Hematopoietic multipotent progenitor cell treated with erythropoietin and hydrocortisone succinate and interleukin-3 and kit ligand, for 8 days (in vitro differentiated cells): ENCODE measurements around the gene ADAMTS2.

ENCODE experiments used
- DNase-seq: peaks from one replicate; pipeline ENCODE4 v3.0.0-alpha.2; 2015

Gene ADAMTS2

GRCh38 chr5:179309383-179309670 is 35.9 kb downstream of the ADAMTS2 start:
- DNase-seq, result no peak

- no peak for DNase-seq
These were observed 36.5 kb downstream of the ADAMTS2 start for GRCh38 chr5:179308563-179309382.

- no peak for DNase-seq
These were observed 37.3 kb downstream of the ADAMTS2 start for GRCh38 chr5:179307931-179308471.

GRCh38 chr5:179307013-179307800 is 38.1 kb downstream of the ADAMTS2 start:
- no peak for DNase-seq

GRCh38 chr5:179306191-179307012 is 38.9 kb downstream of the ADAMTS2 start:
- DNase-seq, result no peak

GRCh38 chr5:179304871-179305270 is 40.4 kb downstream of the ADAMTS2 start:
- DNase-seq, result no peak

GRCh38 chr5:179304466-179304865 is 40.8 kb downstream of the ADAMTS2 start:
- DNase-seq, result no peak

GRCh38 chr5:179303451-179304200 is 41.6 kb downstream of the ADAMTS2 start:
- DNase-seq, result no peak

GRCh38 chr5:179302499-179303185 is 42.6 kb downstream of the ADAMTS2 start:
- no peak for DNase-seq

GRCh38 chr5:179301796-179302195 is 43.5 kb downstream of the ADAMTS2 start:
- DNase-seq, result no peak

- DNase-seq, result no peak
These were observed 43.9 kb downstream of the ADAMTS2 start for GRCh38 chr5:179301376-179301775.

GRCh38 chr5:179300581-179301180 is 44.6 kb downstream of the ADAMTS2 start:
- no peak for DNase-seq

- no peak for DNase-seq
These were observed 46.9 kb downstream of the ADAMTS2 start for GRCh38 chr5:179298181-179298993.

- DNase-seq, result no peak
These were observed 47.6 kb downstream of the ADAMTS2 start for GRCh38 chr5:179297486-179298180.

- no peak for DNase-seq
These were observed 48.2 kb downstream of the ADAMTS2 start for GRCh38 chr5:179297026-179297425.

- no peak for DNase-seq
These were observed 49.0 kb downstream of the ADAMTS2 start for GRCh38 chr5:179296150-179296821.

GRCh38 chr5:179295778-179296149 is 49.5 kb downstream of the ADAMTS2 start:
- DNase-seq, result no peak

GRCh38 chr5:179294891-179295777 is 50.1 kb downstream of the ADAMTS2 start:
- no peak for DNase-seq
